H9 (cell line): ENCODE data around the gene ADARB2. TPM values are rescaled to one million over a fixed set of nuclear protein-coding genes. Genes with fewer than 3 reads are reported as not detected.

Source experiments
- DNase-seq: peaks from one replicate; pipeline ENCODE4 v3.0.0-alpha.2; 2017
- H2AFZ ChIP-seq: one replicate; pipeline ENCODE4 v1.6.1; 2013; ENCODE audit warnings: mild to moderate bottlenecking, low read length, control low read depth, moderate library complexity
- H2AK5ac ChIP-seq: 2 replicates; pipeline ENCODE4 v1.6.1; 2013; ENCODE audit warnings: low read length, control low read depth, mixed read lengths; ENCODE audit not compliant: insufficient read length
- H2BK120ac ChIP-seq: one replicate; pipeline ENCODE4 v1.6.1; 2013; ENCODE audit warnings: low read depth, mild to moderate bottlenecking, low read length, control low read depth, inconsistent platforms; ENCODE audit not compliant: poor library complexity, severe bottlenecking
- H2BK12ac ChIP-seq: 2 replicates; pipeline ENCODE4 v1.6.1; 2013; ENCODE audit warnings: low read length, control low read depth, mixed read lengths, low read depth; ENCODE audit not compliant: insufficient read length
- H2BK15ac ChIP-seq: 2 replicates; pipeline ENCODE4 v1.6.1; 2013; ENCODE audit warnings: low read depth, low read length, control low read depth
- H2BK20ac ChIP-seq: one replicate; pipeline ENCODE4 v1.6.1; 2013; ENCODE audit warnings: low read depth, mild to moderate bottlenecking, low read length, control low read depth, inconsistent platforms; ENCODE audit not compliant: poor library complexity, severe bottlenecking
- H2BK5ac ChIP-seq: 2 replicates; pipeline ENCODE4 v1.6.1; 2013; ENCODE audit warnings: low read length, control low read depth, mixed read lengths; ENCODE audit not compliant: insufficient read length
- H3K14ac ChIP-seq: 2 replicates; pipeline ENCODE4 v1.6.1; 2013; ENCODE audit warnings: low read length, control low read depth; ENCODE audit not compliant: insufficient read depth
- H3K18ac ChIP-seq: 2 replicates; pipeline ENCODE4 v1.6.1; 2013; ENCODE audit warnings: low read depth, mild to moderate bottlenecking, mixed read lengths, low read length, control low read depth; ENCODE audit not compliant: insufficient read length
- H3K23ac ChIP-seq: 2 replicates; pipeline ENCODE4 v1.6.1; 2013; ENCODE audit warnings: low read length, control low read depth, mixed read lengths, low read depth; ENCODE audit not compliant: insufficient read length
- H3K23me2 ChIP-seq: 2 replicates; pipeline ENCODE4 v1.6.1; 2013; ENCODE audit warnings: low read depth, mild to moderate bottlenecking, mixed read lengths, low read length, control low read depth; ENCODE audit not compliant: insufficient read length, poor library complexity, severe bottlenecking
- H3K27ac ChIP-seq: 2 replicates; pipeline ENCODE4 v1.5.1; 2013; ENCODE audit warnings: low read length, control low read depth, mixed read lengths, low read depth; ENCODE audit not compliant: insufficient read length
- H3K27me3 ChIP-seq: 2 replicates; pipeline ENCODE4 v1.6.1; 2013; ENCODE audit warnings: low read length, control low read depth, inconsistent platforms; ENCODE audit not compliant: insufficient read depth
- H3K4ac ChIP-seq: 2 replicates; pipeline ENCODE4 v1.6.1; 2013; ENCODE audit warnings: low read depth, mild to moderate bottlenecking, control low read depth, inconsistent platforms, low read length, moderate library complexity
- H3K4me1 ChIP-seq: 2 replicates; pipeline ENCODE4 v1.6.1; 2013; ENCODE audit warnings: low read length, control low read depth, inconsistent platforms; ENCODE audit not compliant: insufficient read depth
- H3K4me2 ChIP-seq: 2 replicates; pipeline ENCODE4 v1.6.1; 2013; ENCODE audit warnings: low read length, control low read depth, mixed read lengths; ENCODE audit not compliant: insufficient read length, insufficient read depth
- H3K56ac ChIP-seq: 2 replicates; pipeline ENCODE4 v1.6.1; 2013; ENCODE audit warnings: low read depth, mild to moderate bottlenecking, mixed read lengths, low read length, control low read depth; ENCODE audit not compliant: insufficient read length
- H3K79me1 ChIP-seq: 2 replicates; pipeline ENCODE4 v1.6.1; 2013; ENCODE audit warnings: low read depth, mild to moderate bottlenecking, moderate library complexity, low read length, control low read depth, inconsistent platforms; ENCODE audit not compliant: insufficient read depth, poor library complexity, severe bottlenecking
- H3K79me2 ChIP-seq: 2 replicates; pipeline ENCODE4 v1.6.1; 2013; ENCODE audit warnings: low read length, control low read depth, inconsistent platforms; ENCODE audit not compliant: insufficient read depth
- H3K9ac ChIP-seq: 2 replicates; pipeline ENCODE4 v1.6.1; 2013; ENCODE audit warnings: low read length, control low read depth, mixed read lengths; ENCODE audit not compliant: insufficient read length; ENCODE audit errors: extremely low read depth
- H3K9me3 ChIP-seq: one replicate; pipeline ENCODE4 v1.6.1; 2013; ENCODE audit warnings: low read depth, low read length, inconsistent platforms; ENCODE audit not compliant: control insufficient read depth
- H3T11ph ChIP-seq: one replicate; pipeline ENCODE4 v1.6.1; 2013; ENCODE audit warnings: mild to moderate bottlenecking, low read length, control low read depth, inconsistent platforms
- H4K20me1 ChIP-seq: one replicate; pipeline ENCODE4 v1.6.1; 2013; ENCODE audit not compliant: control insufficient read depth, insufficient read length, insufficient read depth
- H4K5ac ChIP-seq: 2 replicates; pipeline ENCODE4 v1.6.1; 2013; ENCODE audit warnings: low read depth, mild to moderate bottlenecking, mixed read lengths, low read length, control low read depth; ENCODE audit not compliant: insufficient read length
- H4K8ac ChIP-seq: replicated peaks from 2 replicates; pipeline ENCODE4 v1.6.1; 2013; ENCODE audit warnings: low read length, control low read depth, mixed read lengths, low read depth; ENCODE audit not compliant: insufficient read length
- H4K91ac ChIP-seq: 2 replicates; pipeline ENCODE4 v1.6.1; 2013; ENCODE audit warnings: low read depth, mild to moderate bottlenecking, moderate library complexity, mixed read lengths, low read length, control low read depth; ENCODE audit not compliant: insufficient read length
- H3K27ac Mint-ChIP-seq, 3 experiments: 2 replicates in 2 of 3; 3 replicates in 1 of 3; pipeline ENCODE4 v1.8.0; 2020 to 2021; ENCODE audit warnings: mixed read lengths in 3 of 3, mild to moderate bottlenecking in 1 of 3, moderate library complexity in 1 of 3
- H3K27me3 Mint-ChIP-seq: 2 replicates; pipeline ENCODE4 v1.8.0; 2021; ENCODE audit warnings: low read depth, mild to moderate bottlenecking, moderate library complexity, mixed read lengths
- H3K36me3 Mint-ChIP-seq, 3 experiments: 2 replicates in 2 of 3; 3 replicates in 1 of 3; pipeline ENCODE4 v1.8.0; 2020 to 2021; ENCODE audit warnings: low read depth in 3 of 3, mixed read lengths in 3 of 3; ENCODE audit not compliant: insufficient read depth in 1 of 3
- H3K4me1 Mint-ChIP-seq, 2 experiments: 2 replicates each; pipeline ENCODE4 v1.8.0; 2020; ENCODE audit warnings: mixed read lengths in 2 of 2
- H3K4me3 Mint-ChIP-seq, 2 experiments: 2 replicates in 1 of 2; 3 replicates in 1 of 2; pipeline ENCODE4 v1.8.0; 2020 to 2021; ENCODE audit warnings: mild to moderate bottlenecking in 2 of 2, mixed read lengths in 2 of 2, moderate library complexity in 1 of 2
- H3K9me3 Mint-ChIP-seq, 2 experiments: 2 replicates in 1 of 2; 3 replicates in 1 of 2; pipeline ENCODE4 v1.8.0; 2020; ENCODE audit warnings: mild to moderate bottlenecking in 2 of 2, mixed read lengths in 2 of 2, moderate library complexity in 1 of 2
- WGBS: extraction: QIAGEN DNeasy Blood & Tissue Kit; methylation state at CpG from one replicate; pipeline ENCODE4 v1.1.7; 2013; ENCODE audit warnings: missing lambda C conversion rate, low lambda C conversion rate, mixed read lengths; ENCODE audit not compliant: insufficient read length; ENCODE audit errors: extremely low coverage; 5-methylcytosine and 5-hydroxymethylcytosine counted together
- total RNA-seq: library from RNA; stranded (reverse); gene quantifications from 2 replicates; pipeline ENCODE4 v1.2.1, GENCODE V29; 2021
- TF ChIP-seq, protein P1 (sequence below): fragments of 200-600 bp; sonication (generic); conservative IDR thresholded peaks from 3 replicates; pipeline ENCODE4 v1.8.0; 2021; ENCODE audit warnings: antibody characterized with exemption, mild to moderate bottlenecking

ADARB2 gene
- total RNA-seq, 1 experiment from 2014 or later = 0.87 TPM

GRCh38 chr10:1358860-1359625, 378.3 kb downstream of the ADARB2 start:
- no peak overlapping the region for H4K8ac ChIP-seq
- TF ChIP-seq, protein P1, sequence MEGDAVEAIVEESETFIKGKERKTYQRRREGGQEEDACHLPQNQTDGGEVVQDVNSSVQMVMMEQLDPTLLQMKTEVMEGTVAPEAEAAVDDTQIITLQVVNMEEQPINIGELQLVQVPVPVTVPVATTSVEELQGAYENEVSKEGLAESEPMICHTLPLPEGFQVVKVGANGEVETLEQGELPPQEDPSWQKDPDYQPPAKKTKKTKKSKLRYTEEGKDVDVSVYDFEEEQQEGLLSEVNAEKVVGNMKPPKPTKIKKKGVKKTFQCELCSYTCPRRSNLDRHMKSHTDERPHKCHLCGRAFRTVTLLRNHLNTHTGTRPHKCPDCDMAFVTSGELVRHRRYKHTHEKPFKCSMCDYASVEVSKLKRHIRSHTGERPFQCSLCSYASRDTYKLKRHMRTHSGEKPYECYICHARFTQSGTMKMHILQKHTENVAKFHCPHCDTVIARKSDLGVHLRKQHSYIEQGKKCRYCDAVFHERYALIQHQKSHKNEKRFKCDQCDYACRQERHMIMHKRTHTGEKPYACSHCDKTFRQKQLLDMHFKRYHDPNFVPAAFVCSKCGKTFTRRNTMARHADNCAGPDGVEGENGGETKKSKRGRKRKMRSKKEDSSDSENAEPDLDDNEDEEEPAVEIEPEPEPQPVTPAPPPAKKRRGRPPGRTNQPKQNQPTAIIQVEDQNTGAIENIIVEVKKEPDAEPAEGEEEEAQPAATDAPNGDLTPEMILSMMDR = no peak
- H3K23ac ChIP-seq = no peak overlapping the region
- no peak overlapping the region for H2BK20ac ChIP-seq
- no peaks in the 10 kb centered on the region for H3K79me1 ChIP-seq
- no peak overlapping the region for H2BK12ac ChIP-seq
- no peak overlapping the region for H2BK5ac ChIP-seq
- no peak overlapping the region for H3K9ac ChIP-seq
- no peak overlapping the region for H3K27ac ChIP-seq
- no peaks in the 10 kb centered on the region for H3K79me2 ChIP-seq
- no peaks in the 10 kb centered on the region; the same call in 1 of the 2 replicates for H3K4me1 ChIP-seq
- H3K56ac ChIP-seq = no peak overlapping the region
- no peaks in the 10 kb centered on the region for H3K23me2 ChIP-seq
- H2BK15ac ChIP-seq = no peak overlapping the region
- H2BK120ac ChIP-seq = no peak overlapping the region
- WGBS = no CpG with 5 or more reads among the region's 9 CpGs
- no peak for DNase-seq
- Mint-ChIP-seq H3K4me3 (no peak overlapping the region), H3K4me1 (peaks cover 47 to 48% of the 10 kb centered on the region in 2 experiments), H3K27me3 (peaks cover 1% of the 10 kb centered on the region; the same call in 1 of the 2 replicates), H3K9me3 (no peaks in the 10 kb centered on the region), H3K27ac (peak overlapping the region in 2 of 3 experiments; percentile 29 to 95; a peak in 2 of 7 replicates), H3K36me3 (no peaks in the 10 kb centered on the region)
- no peak overlapping the region for H2AK5ac ChIP-seq
- H3K9me3 ChIP-seq = no peaks in the 10 kb centered on the region
- no peak overlapping the region for H4K5ac ChIP-seq
- no peak overlapping the region for H3K14ac ChIP-seq
- no peak overlapping the region for H3T11ph ChIP-seq
- H3K4me2 ChIP-seq = no peak overlapping the region
- H3K18ac ChIP-seq = no peak overlapping the region
- no peak overlapping the region for H4K91ac ChIP-seq
- no peak overlapping the region for H3K4ac ChIP-seq
- no peaks in the 10 kb centered on the region for H4K20me1 ChIP-seq
- H3K27me3 ChIP-seq = no peaks in the 10 kb centered on the region
- H2AFZ ChIP-seq = no peak overlapping the region
